Measurements from ENCODE around the gene ADAM19.

Gene ADAM19

GRCh38 chr5:157538311-157538710 lies 37.3 kb downstream of the ADAM19 start:
- DNase-seq (ENCODE audit: low read depth), result no peak
- in situ Hi-C loops (cut with HindIII; ENCODE audit: low sequenced_read_pairs), result no loop called here
- no peak for TF ChIP-seq CTCF (IDR thresholded peaks at IDR 0.05; ENCODE audit: low read depth, low read length, missing control alignments)
- H3K4me3 ChIP-seq (ENCODE audit: low read depth, low read length), result no peak overlapping the region

GRCh38 chr5:157535042-157535865 lies 40.3 kb downstream of the ADAM19 start:
- no peak for DNase-seq (ENCODE audit: low read depth)
- in situ Hi-C loops (cut with HindIII; ENCODE audit: low sequenced_read_pairs), result no loop called here
- H3K4me3 ChIP-seq (ENCODE audit: low read depth, low read length), result no peak overlapping the region
- TF ChIP-seq CTCF (IDR thresholded peaks at IDR 0.05; ENCODE audit: low read depth, low read length, missing control alignments), result no peak

GRCh38 chr5:157533011-157533481 lies 42.5 kb downstream of the ADAM19 start:
- no peak for DNase-seq (ENCODE audit: low read depth)
- H3K4me3 ChIP-seq (ENCODE audit: low read depth, low read length), result no peak overlapping the region
- in situ Hi-C loops (cut with HindIII; ENCODE audit: low sequenced_read_pairs), result no loop called here
- TF ChIP-seq CTCF (IDR thresholded peaks at IDR 0.05; ENCODE audit: low read depth, low read length, missing control alignments), result no peak

GRCh38 chr5:157532022-157532421 lies 43.6 kb downstream of the ADAM19 start:
- no peak for DNase-seq (ENCODE audit: low read depth)
- H3K4me3 ChIP-seq (ENCODE audit: low read depth, low read length), result no peak overlapping the region
- no peak for TF ChIP-seq CTCF (IDR thresholded peaks at IDR 0.05; ENCODE audit: low read depth, low read length, missing control alignments)
- in situ Hi-C loops (cut with HindIII; ENCODE audit: low sequenced_read_pairs), result no loop called here

GRCh38 chr5:157530226-157530972 lies 45.2 kb downstream of the ADAM19 start:
- DNase-seq (ENCODE audit: low read depth), result no peak
- H3K4me3 ChIP-seq (ENCODE audit: low read depth, low read length), result no peak overlapping the region
- in situ Hi-C loops (cut with HindIII; ENCODE audit: low sequenced_read_pairs), result no loop called here
- no peak for TF ChIP-seq CTCF (IDR thresholded peaks at IDR 0.05; ENCODE audit: low read depth, low read length, missing control alignments)

GRCh38 chr5:157529002-157529401 lies 46.6 kb downstream of the ADAM19 start:
- TF ChIP-seq CTCF (IDR thresholded peaks at IDR 0.05; ENCODE audit: low read depth, low read length, missing control alignments), result no peak
- in situ Hi-C loops (cut with HindIII; ENCODE audit: low sequenced_read_pairs), result no loop called here
- no peak for DNase-seq (ENCODE audit: low read depth)
- no peak overlapping the region for H3K4me3 ChIP-seq (ENCODE audit: low read depth, low read length)
